IPS DF 6.9 (cell line): Measurements from ENCODE around the gene PPIP5K2.
"Not testable (repeated sequence)": the region's sequence is repeated elsewhere in the genome, so short reads cannot be mapped to it uniquely, and the experiment has no call there.

Experiments
- DNase-seq: peaks from one replicate; pipeline ENCODE4 v3.0.0-alpha.2; 2013; ENCODE audit warnings: low read depth, low spot score
- H3K27ac ChIP-seq: one replicate; pipeline ENCODE4 v1.5.1; 2013; ENCODE audit warnings: low read length, control low read depth
- H3K27me3 ChIP-seq: 2 replicates; pipeline ENCODE4 v1.6.1; 2013; ENCODE audit warnings: mild to moderate bottlenecking, low read length; ENCODE audit not compliant: control insufficient read depth, insufficient read depth
- H3K36me3 ChIP-seq: 2 replicates; pipeline ENCODE4 v1.6.1; 2013; ENCODE audit warnings: low read length; ENCODE audit not compliant: control insufficient read depth, insufficient read depth
- H3K4me1 ChIP-seq: 2 replicates; pipeline ENCODE4 v1.6.1; 2013; ENCODE audit warnings: low read length; ENCODE audit not compliant: control insufficient read depth, insufficient read depth
- H3K4me3 ChIP-seq: 2 replicates; pipeline ENCODE4 v1.5.1; 2013; ENCODE audit warnings: mild to moderate bottlenecking, low read length
- H3K9me3 ChIP-seq: 2 replicates; pipeline ENCODE4 v1.6.1; 2013; ENCODE audit warnings: low read length, inconsistent platforms; ENCODE audit not compliant: control insufficient read depth, insufficient read depth
- WGBS: extraction: QIAGEN DNeasy Blood & Tissue Kit; methylation state at CpG from one replicate; pipeline ENCODE4 v1.1.7; 2013; ENCODE audit warnings: mixed read lengths, missing lambda C conversion rate; ENCODE audit not compliant: insufficient read length, insufficient coverage; 5-methylcytosine and 5-hydroxymethylcytosine counted together

PPIP5K2 gene

DNA sequence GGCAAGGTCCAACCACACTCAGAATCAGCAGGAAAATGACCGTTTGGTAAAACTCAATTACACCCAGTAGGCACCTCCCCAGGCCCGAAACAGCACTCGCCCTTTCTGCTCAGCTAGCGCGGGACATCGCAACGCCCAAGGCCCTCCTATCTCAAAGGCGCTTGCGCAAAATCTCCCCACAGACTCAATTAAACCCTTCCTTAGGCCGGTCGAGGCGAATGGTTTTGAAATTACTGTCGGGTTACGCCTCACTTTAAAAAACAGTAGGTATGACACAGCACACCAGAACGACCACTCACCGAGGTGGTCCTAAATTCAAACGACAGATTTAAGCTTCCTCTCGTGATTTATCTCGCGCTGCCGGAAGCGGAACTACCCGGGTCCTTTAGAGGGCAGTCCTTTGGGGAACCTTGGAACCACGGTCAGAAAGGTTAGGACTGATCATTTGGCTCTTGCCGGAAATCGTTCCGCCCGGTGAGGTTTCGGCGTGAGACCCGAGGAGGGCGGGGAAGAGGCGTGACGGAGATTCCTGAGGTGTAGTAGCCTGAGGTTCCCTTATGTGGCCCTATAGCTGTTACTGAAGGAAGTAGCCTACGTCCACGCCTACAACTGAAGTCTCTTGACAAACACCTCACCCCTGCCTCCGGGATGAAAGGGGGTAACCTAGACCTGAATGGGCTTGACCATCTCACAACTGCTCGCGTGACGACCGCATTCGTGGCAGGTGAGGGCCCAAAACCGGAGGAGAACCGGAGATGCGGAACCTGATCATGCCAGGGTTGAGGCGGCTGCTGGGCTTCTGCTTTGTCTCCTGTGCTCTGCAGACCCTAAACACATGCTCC is at the start of gene PPIP5K2, which contains the start of gene GIN1:
Gene PPIP5K2 (plus strand): TSS at position 537 of the 842 bp plus-strand sequence. CDS start 9,289 bp downstream, outside the sequence.
Gene GIN1 (minus strand): TSS at position 374 of the 842 bp plus-strand sequence. CDS start 11,431 bp downstream, outside the sequence.
- WGBS = no CpG with 5 or more reads among the region's 46 CpGs
- Histone ChIP-seq H3K27me3 (no peaks in the 10 kb centered on the region), H3K4me3 (peak within 1 kb of the TSS; percentile 88), H3K9me3 (no peaks in the 10 kb centered on the region), H3K4me1 (no peaks in the 10 kb centered on the region), H3K36me3 (no peaks in the 10 kb centered on the region), H3K27ac (no peak within 1 kb of the TSS)
- DNase-seq = peak; percentile 96

DNA sequence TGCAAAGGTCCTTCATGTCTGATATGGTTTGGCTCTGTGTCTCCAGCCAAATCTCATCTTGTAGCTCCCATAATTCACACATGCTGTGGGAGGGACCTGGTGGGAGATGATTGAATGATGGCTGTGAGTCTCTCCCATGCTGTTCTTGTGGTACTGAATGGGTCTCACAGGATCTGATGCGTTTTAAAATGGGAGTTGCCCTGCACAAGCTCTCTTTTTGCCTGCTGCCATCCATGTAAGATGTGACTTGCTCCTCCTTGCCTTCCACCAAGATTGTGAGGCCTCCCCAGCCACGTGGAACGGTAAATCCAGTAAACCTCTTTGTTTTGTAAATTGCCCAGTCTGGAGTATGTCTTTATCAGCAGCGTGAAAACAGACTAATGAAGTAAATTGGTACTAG is 46.6 kb upstream of the PPIP5K2 start:
- no CpG with 5 or more reads among the region's 4 CpGs for WGBS
- not testable (repeated sequence) for H3K36me3 ChIP-seq, H3K9me3 ChIP-seq

DNA sequence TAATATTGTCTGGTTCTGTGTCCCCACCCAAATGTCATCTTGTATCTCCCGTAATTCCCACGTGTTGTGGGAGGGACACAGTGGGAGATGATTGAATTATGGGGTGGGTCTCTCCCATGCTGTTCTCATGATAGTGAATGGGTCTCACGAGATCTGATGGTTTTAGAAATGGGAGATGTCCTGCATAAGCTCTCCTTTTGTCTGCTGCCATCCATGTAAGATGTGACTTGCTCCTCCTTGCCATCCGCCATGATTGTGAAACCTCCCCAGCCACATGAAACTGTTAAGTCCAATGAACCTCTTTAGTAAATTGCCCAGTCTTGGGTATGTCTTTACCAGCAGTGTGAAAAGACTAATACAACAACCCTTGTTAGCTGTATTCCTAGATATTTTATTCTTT is 44.7 kb upstream of the PPIP5K2 start:
- no peak overlapping the region for H3K4me3 ChIP-seq
- H3K27ac ChIP-seq = no peak overlapping the region
- H3K9me3 ChIP-seq = peaks cover 3% of the 10 kb centered on the region; the same call in 1 of the 2 replicates
- H3K36me3 ChIP-seq = no peaks in the 10 kb centered on the region
- WGBS = no CpG with 5 or more reads among the region's 4 CpGs
- no peaks in the 10 kb centered on the region for H3K27me3 ChIP-seq
- H3K4me1 ChIP-seq = no peaks in the 10 kb centered on the region
- no peak for DNase-seq

More for the DNA sequence above, 46.6 kb upstream of the PPIP5K2 start:
- H3K27ac ChIP-seq, H3K4me1 ChIP-seq, H3K4me3 ChIP-seq, DNase-seq, H3K27me3 ChIP-seq: not testable (repeated sequence)

DNA sequence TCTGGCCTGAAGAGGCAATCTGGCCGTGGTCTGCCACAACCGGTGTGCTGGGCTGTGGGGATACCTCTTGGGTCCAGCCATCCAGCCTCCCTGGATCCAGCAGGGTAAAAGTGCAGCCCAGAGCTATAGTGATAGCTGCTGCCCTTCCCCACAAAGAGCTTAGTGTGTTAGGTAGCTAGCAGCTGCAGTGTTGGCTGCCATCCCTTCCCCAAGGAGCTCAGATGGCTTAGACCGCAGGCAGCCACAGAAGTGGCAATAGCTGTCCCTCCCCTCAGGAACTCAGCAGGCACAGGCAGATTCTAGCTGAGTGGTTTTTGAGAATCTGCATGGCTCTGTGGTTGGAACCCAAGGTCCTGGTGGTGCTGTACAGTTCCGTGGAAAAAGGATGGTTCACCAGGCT is 40.3 kb upstream of the PPIP5K2 start:
- Histone ChIP-seq H3K4me1 (no peaks in the 10 kb centered on the region), H3K4me3 (no peak overlapping the region), H3K27ac (no peak overlapping the region), H3K36me3 (no peaks in the 10 kb centered on the region), H3K27me3 (no peaks in the 10 kb centered on the region), H3K9me3 (peaks cover 3% of the 10 kb centered on the region; the same call in 1 of the 2 replicates)
- WGBS = no CpG with 5 or more reads among the region's 4 CpGs
- DNase-seq = no peak

GRCh38 chr5:103086547-103086946 is 33.6 kb upstream of the PPIP5K2 start:
- WGBS = no CpG with 5 or more reads among the region's 1 CpG
- Histone ChIP-seq H3K27ac (no peak overlapping the region), H3K27me3 (no peaks in the 10 kb centered on the region), H3K36me3 (no peaks in the 10 kb centered on the region), H3K4me1 (no peaks in the 10 kb centered on the region), H3K9me3 (no peaks in the 10 kb centered on the region), H3K4me3 (no peak overlapping the region)
- no peak for DNase-seq

- no CpG with 5 or more reads among the region's 1 CpG for WGBS
- H3K4me1 ChIP-seq = no peaks in the 10 kb centered on the region
- no peaks in the 10 kb centered on the region for H3K27me3 ChIP-seq
- no peak overlapping the region for H3K27ac ChIP-seq
- H3K36me3 ChIP-seq = no peaks in the 10 kb centered on the region
- H3K4me3 ChIP-seq = no peak overlapping the region
- H3K9me3 ChIP-seq = no peaks in the 10 kb centered on the region
- DNase-seq = no peak
Measured at GRCh38 chr5:103089272-103089671, 30.8 kb upstream of the PPIP5K2 start.

- Histone ChIP-seq H3K27ac (no peak overlapping the region), H3K4me3 (no peak overlapping the region), H3K27me3 (no peaks in the 10 kb centered on the region), H3K36me3 (no peaks in the 10 kb centered on the region), H3K4me1 (no peaks in the 10 kb centered on the region), H3K9me3 (no peaks in the 10 kb centered on the region)
- no peak for DNase-seq
- WGBS = no CpG with 5 or more reads among the region's 1 CpG
Measured at GRCh38 chr5:103090791-103091190, 29.3 kb upstream of the PPIP5K2 start.

- no peak overlapping the region for H3K4me3 ChIP-seq
- no peaks in the 10 kb centered on the region for H3K36me3 ChIP-seq
- no peaks in the 10 kb centered on the region for H3K27me3 ChIP-seq
- no CpG with 5 or more reads among the region's 3 CpGs for WGBS
- H3K4me1 ChIP-seq = no peaks in the 10 kb centered on the region
- H3K9me3 ChIP-seq = no peaks in the 10 kb centered on the region
- DNase-seq = no peak
- no peak overlapping the region for H3K27ac ChIP-seq
Measured at GRCh38 chr5:103092676-103093075, 27.4 kb upstream of the PPIP5K2 start.

DNA sequence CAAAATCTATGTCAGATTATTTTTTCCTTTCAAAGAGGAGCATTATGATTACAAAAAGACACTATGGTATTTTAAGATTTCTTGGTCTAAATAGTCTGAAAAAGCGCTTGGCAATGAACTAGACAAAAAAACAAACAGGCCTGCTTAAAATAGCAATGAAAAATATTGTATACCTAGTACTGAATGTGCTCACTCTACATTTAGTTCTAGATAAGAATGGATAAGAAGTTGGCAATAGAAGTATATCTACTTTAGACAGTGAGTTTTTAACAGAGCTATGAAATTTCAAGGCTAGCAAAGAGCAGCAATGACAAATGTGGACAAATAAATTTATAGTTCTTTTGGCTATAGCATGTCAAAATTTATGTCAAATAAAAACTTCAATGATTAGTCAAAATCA is 26.4 kb upstream of the PPIP5K2 start:
- Histone ChIP-seq H3K27ac (no peak overlapping the region), H3K9me3 (no peaks in the 10 kb centered on the region), H3K36me3 (no peaks in the 10 kb centered on the region), H3K27me3 (no peaks in the 10 kb centered on the region), H3K4me3 (no peak overlapping the region), H3K4me1 (no peaks in the 10 kb centered on the region)
- WGBS = no CpG with 5 or more reads among the region's 1 CpG
- no peak for DNase-seq

- Histone ChIP-seq H3K36me3 (no peaks in the 10 kb centered on the region), H3K27me3 (no peaks in the 10 kb centered on the region), H3K4me1 (no peaks in the 10 kb centered on the region), H3K27ac (no peak overlapping the region), H3K9me3 (no peaks in the 10 kb centered on the region), H3K4me3 (no peak overlapping the region)
- DNase-seq = no peak
- no CpG with 5 or more reads among the region's 2 CpGs for WGBS
Measured at GRCh38 chr5:103094737-103095136, 25.4 kb upstream of the PPIP5K2 start.

DNA sequence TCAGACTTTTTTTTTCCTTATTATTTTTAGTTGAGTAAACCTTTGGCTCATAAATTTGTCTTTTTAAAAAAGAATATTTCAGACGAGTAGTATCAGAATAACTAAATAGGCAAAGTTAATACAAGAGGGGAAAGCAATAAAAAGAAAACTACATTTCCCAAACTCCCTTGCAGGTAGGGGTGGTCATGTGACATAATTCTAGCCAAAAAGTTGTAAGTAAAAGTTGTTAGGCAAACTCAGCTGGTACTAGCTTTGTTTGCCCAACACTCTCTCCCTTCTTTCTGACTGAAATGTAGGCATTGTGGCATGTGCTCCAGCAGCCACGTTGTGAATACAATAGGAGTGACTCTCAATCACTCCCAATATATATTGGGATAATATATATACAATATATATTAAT is 21.1 kb upstream of the PPIP5K2 start:
- H3K4me3 ChIP-seq = no peak overlapping the region
- DNase-seq = no peak
- no peaks in the 10 kb centered on the region for H3K9me3 ChIP-seq
- no CpG with 5 or more reads among the region's 2 CpGs for WGBS
- no peak overlapping the region for H3K27ac ChIP-seq
- H3K4me1 ChIP-seq = no peaks in the 10 kb centered on the region
- no peaks in the 10 kb centered on the region for H3K27me3 ChIP-seq
- no peaks in the 10 kb centered on the region for H3K36me3 ChIP-seq
